Breast epithelium (tissue), 4 donors: ENCODE measurements around the gene HIBCH. TPM values are rescaled to one million over a fixed set of nuclear protein-coding genes. Genes with fewer than 3 reads are reported as not detected.
A peak's percentile ranks its signal among the peaks of the same experiment; 100 is the strongest.
"Not testable (repeated sequence)": the region's sequence is repeated elsewhere in the genome, so short reads cannot be mapped to it uniquely, and the experiment has no call there.

Source experiments
- DNase-seq, 2 donors: peaks; one replicate each; pipeline ENCODE4 v3.0.0-alpha.2; 2019; ENCODE audit warnings: low spot score in 2 of 2
- H3K27ac ChIP-seq, 2 donors: fragments of 200-600 bp; sonication (generic) in 1 of 2; one replicate each; pipeline ENCODE4 v1.5.1; 2016 to 2019; ENCODE audit warnings: mild to moderate bottlenecking in 1 of 2
- H3K27me3 ChIP-seq, 2 donors: fragments of 200-600 bp; sonication (generic) in 1 of 2; one replicate each; pipeline versions ENCODE4 v1.5.1 to v1.6.0; 2017 to 2019; ENCODE audit warnings: control low read depth in 1 of 2, mild to moderate bottlenecking in 1 of 2
- H3K36me3 ChIP-seq: fragments of 200-600 bp; one replicate; pipeline ENCODE4 v1.5.1; 2019
- H3K4me1 ChIP-seq, 2 donors: fragments of 200-600 bp; sonication (generic); one replicate each; pipeline ENCODE4 v1.5.1; 2016 to 2019; ENCODE audit warnings: control low read depth in 1 of 2
- H3K4me3 ChIP-seq, 3 donors: fragments of 200-600 bp; sonication (generic); 1 replicate in 2 of 3; 2 replicates in 1 of 3; pipeline ENCODE4 v1.5.1; 2016 to 2019; ENCODE audit warnings: mild to moderate bottlenecking in 3 of 3, moderate library complexity in 2 of 3
- H3K9me3 ChIP-seq, 2 donors: fragments of 200-600 bp; sonication (generic) in 1 of 2; one replicate each; pipeline ENCODE4 v1.5.1; 2016 to 2019; ENCODE audit warnings: control low read depth in 1 of 2
- POLR2A ChIP-seq: fragments of 450-650 bp; IDR thresholded peaks from one replicate; pipeline ENCODE4 v1.6.1; 2016; ENCODE audit warnings: antibody characterized with exemption, mild to moderate bottlenecking, moderate library complexity
- POLR2AphosphoS5 ChIP-seq, 3 donors: sonication (generic); formaldehyde crosslinking; IDR thresholded peaks; one replicate each; pipeline ENCODE4 v1.6.1; 2017; ENCODE audit warnings: antibody characterized with exemption in 3 of 3
- intact Hi-C: fragments of 100-400 bp; cut with DNase I; formaldehyde crosslinking; loops from one replicate; pipeline ENCODE4 v1.15.1; 2023; ENCODE audit warnings: low total_unique reads
- total RNA-seq, 3 donors: library from RNA; depleted of rRNA; stranded (reverse); fragments of >200 nt; gene quantifications; one replicate each; pipeline ENCODE4 v1.1.0, GENCODE V29; 2016
- TF ChIP-seq, protein P1 (sequence below), 3 donors: fragments of 450-650 bp; IDR thresholded peaks; one replicate each; pipeline ENCODE4 v1.5.1; 2016 to 2017; ENCODE audit warnings: antibody characterized with exemption in 3 of 3, mild to moderate bottlenecking in 3 of 3, moderate library complexity in 3 of 3

Gene HIBCH
- total RNA-seq, 3 donors from 2014 or later = 22.2 to 31.8 (median 22.9) TPM

DNA sequence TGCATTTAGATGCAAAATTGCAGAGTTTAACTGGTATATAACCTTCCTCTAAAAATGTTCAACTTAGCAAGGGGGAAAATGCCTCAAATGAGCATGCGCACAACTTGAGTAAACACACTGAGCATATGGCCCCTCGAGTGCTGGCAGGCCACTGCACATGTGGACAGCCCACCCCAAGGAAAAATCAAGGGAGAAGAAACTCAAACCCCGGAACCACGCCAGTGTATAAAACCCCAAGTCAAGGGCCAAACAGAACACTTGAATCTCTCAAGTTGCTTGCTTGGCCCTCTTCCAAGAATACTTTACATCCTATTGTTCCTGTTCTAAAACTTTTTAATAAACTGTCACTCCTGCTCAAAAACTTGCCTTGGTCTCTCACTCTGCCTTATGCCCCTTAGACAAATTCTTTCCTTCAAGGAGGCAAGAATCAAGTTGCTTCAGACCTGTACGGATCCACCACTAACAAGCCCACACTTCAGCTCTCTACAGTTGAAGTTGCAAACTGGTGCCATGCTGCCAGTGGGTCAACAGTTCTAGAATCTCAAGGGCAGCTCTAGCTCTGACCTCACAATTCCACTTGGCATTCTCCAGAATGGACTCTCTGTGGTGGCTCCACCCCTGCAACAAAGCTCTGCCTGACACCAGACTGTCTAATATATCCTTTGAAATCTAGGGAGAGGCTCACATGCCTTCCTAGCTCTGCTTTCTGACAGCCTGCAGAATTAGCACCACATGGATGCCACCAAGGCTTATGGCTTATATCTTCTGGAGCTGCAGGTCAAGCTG is 38.9 kb downstream of the HIBCH start:
- no peak for DNase-seq
- Histone ChIP-seq H3K27me3 (no peaks in the 10 kb centered on the region), H3K27ac (peak overlapping the region; percentile 75 to 83), H3K9me3 (no peaks in the 10 kb centered on the region), H3K4me3 (no peak overlapping the region), H3K36me3 (no peaks in the 10 kb centered on the region), H3K4me1 (no peaks in the 10 kb centered on the region)
- intact Hi-C loops = no loop called here
- no peak for TF ChIP-seq POLR2A
- TF ChIP-seq POLR2AphosphoS5 (IDR thresholded peaks at IDR 0.05) = no peak
- TF ChIP-seq, protein P1, sequence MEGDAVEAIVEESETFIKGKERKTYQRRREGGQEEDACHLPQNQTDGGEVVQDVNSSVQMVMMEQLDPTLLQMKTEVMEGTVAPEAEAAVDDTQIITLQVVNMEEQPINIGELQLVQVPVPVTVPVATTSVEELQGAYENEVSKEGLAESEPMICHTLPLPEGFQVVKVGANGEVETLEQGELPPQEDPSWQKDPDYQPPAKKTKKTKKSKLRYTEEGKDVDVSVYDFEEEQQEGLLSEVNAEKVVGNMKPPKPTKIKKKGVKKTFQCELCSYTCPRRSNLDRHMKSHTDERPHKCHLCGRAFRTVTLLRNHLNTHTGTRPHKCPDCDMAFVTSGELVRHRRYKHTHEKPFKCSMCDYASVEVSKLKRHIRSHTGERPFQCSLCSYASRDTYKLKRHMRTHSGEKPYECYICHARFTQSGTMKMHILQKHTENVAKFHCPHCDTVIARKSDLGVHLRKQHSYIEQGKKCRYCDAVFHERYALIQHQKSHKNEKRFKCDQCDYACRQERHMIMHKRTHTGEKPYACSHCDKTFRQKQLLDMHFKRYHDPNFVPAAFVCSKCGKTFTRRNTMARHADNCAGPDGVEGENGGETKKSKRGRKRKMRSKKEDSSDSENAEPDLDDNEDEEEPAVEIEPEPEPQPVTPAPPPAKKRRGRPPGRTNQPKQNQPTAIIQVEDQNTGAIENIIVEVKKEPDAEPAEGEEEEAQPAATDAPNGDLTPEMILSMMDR (IDR thresholded peaks at IDR 0.05) = no peak

DNA sequence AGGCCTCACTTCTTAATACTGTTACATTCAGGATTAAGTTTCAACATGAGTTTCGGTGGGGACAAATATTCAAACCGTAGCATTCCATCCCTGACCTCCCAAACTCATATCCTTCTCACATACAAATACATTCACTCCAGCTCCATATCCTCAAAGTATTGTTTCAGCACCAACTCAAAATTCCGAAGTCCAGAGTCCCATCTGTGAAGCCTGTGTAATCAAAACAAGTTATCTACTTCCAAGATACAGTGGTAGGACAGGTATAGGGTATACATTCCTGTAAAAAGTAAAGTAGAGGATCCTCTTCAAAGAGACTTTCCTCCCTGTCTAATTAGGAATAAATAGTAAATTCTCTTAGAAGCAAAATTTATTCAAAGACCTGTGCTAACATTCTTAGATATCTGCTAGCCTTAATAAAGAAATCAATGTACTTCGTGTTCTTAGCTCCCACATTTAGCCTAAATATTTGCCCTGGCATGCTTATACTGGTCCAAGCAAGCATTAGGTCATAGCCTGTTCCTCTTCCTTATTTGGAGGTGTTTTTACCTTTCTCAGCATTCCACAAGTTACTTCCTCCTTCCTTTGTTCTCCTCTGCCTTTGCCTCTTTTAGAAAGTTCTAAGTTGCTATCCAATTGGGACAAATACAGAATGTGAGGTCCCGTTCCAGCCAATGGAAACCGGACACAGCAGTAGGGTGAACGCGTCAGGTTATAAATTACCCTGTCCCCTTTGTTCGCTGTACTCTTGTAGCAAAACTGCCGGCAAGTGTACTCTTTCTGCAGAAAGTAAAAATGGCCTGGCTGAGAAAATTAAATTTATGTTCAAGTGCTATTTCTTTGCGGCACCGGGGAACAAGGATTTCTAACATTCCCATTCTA is 40.1 kb downstream of the HIBCH start:
- intact Hi-C loops, H3K9me3 ChIP-seq, H3K4me3 ChIP-seq, H3K27me3 ChIP-seq, H3K4me1 ChIP-seq, H3K36me3 ChIP-seq: not testable (repeated sequence)
- peak overlapping the region; percentile 75 to 83 for H3K27ac ChIP-seq
- DNase-seq = peak in 1 of 2 donors; percentile 40

DNA sequence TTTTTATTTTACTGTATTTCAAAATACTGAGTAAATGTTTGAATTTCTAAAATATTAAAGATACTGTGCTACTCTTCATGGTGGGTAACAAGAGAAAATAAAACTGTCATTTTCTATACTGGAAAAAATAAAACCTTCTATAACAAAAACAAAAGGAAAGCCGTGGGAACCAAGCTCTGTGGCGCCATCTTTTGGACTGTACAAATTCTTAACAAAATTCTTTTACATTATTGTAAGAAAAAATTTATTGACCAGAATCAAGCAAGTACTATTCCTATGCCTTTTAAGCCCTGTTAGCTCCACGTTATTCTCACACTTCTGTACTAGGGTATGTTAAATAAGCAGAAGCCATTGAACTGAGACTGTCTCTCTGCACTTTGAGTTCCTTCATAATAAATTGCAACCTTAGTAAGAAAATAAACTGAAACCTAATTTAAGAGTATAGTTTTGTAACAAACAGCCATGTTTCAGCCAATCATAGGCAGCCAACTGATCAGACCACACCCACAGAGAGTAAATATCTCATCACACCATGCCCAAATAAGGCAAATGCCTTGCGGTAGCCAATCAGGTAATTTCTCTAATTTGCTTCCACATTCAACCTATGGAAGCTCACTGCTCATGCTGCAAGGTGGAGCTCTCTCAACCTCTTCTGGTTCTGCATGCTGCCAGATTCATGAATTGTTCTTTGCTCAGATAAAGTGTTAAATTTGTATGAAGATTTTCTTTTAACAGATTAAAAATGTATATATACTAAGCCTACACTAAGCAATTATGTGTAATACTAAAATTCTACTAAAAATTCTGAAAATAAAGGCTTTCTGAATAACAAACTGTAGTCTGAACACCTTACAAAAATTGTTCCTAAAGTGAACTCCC is 42.2 kb downstream of the HIBCH start:
- no peak for DNase-seq
- Histone ChIP-seq H3K4me1 (no peaks in the 10 kb centered on the region), H3K4me3 (no peak overlapping the region), H3K27me3 (no peaks in the 10 kb centered on the region), H3K27ac (no peak overlapping the region), H3K9me3 (no peaks in the 10 kb centered on the region), H3K36me3 (no peaks in the 10 kb centered on the region)
- intact Hi-C loops = no loop called here
- TF ChIP-seq, protein P1 (IDR thresholded peaks at IDR 0.05) = peak in 2 of 3 donors; percentile 6 to 34
- TF ChIP-seq POLR2A = no peak
- TF ChIP-seq POLR2AphosphoS5 (IDR thresholded peaks at IDR 0.05) = no peak

DNA sequence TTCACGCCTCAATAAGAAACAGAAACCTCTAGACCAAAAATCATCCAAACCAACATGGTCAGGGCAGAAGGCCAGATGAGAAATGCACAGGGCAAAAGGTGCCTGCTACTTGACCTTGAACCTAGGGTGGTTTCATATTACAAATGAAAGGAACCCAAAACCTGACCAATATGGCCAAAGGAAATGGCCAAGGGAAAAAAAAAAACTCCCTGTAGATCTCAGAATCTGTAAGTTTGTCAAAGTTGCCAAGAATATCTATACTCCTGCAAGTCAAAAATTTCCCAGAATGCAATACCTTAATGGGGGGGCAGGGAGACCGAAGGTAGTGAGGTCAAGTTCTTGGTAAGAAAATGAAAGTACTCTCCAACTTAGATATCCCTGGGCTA is 47.2 kb downstream of the HIBCH start:
- no peaks in the 10 kb centered on the region for H3K9me3 ChIP-seq
- intact Hi-C loops = no loop called here
- DNase-seq = no peak
- TF ChIP-seq POLR2A (no peak), POLR2AphosphoS5 (IDR thresholded peaks at IDR 0.05) (no peak)
- TF ChIP-seq, protein P1 (IDR thresholded peaks at IDR 0.05) = no peak
- H3K4me1 ChIP-seq = no peaks in the 10 kb centered on the region
- no peak overlapping the region for H3K4me3 ChIP-seq
- H3K36me3 ChIP-seq = no peaks in the 10 kb centered on the region
- H3K27me3 ChIP-seq = no peaks in the 10 kb centered on the region
- H3K27ac ChIP-seq = no peak overlapping the region

DNA sequence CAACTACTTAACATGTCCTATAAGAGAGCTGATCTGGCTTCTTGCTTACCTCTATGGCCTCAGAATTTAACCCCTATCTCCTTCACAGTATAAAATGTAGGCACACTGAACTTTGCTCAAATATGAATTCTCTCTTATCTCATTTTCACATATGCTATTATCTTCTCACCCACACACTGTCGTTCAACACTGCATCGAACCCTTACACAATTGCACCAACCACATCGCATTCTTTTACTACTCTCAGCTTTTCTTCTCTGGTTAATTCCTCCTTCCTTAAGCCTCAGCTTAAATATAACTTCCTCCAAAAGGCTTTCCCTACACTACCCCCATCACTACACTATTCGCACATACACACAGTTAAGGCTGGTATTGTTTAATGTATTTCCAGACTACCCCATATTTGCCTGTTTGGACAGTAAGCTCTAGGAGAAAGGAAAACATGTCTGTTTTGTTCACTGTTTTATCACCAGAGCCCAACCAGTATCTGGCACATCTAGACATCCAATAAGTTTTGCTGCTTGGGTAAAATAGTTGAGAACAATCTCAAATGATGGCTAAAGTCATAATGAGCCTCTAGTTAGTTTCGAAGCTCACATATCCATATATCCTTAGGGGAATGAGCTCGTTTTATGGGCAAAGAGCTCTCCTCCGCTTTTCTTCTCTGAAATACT is 47.7 kb downstream of the HIBCH start:
- no peaks in the 10 kb centered on the region for H3K27me3 ChIP-seq
- H3K9me3 ChIP-seq = no peaks in the 10 kb centered on the region
- DNase-seq = no peak
- intact Hi-C loops = no loop called here
- TF ChIP-seq POLR2A = no peak
- TF ChIP-seq POLR2AphosphoS5 (IDR thresholded peaks at IDR 0.05) = no peak
- TF ChIP-seq, protein P1 (IDR thresholded peaks at IDR 0.05) = no peak
- no peak overlapping the region for H3K4me3 ChIP-seq
- H3K4me1 ChIP-seq = no peaks in the 10 kb centered on the region
- no peaks in the 10 kb centered on the region for H3K36me3 ChIP-seq
- no peak overlapping the region for H3K27ac ChIP-seq
